ENCODE data around the gene DUSP9.

Gene DUSP9

DNA sequence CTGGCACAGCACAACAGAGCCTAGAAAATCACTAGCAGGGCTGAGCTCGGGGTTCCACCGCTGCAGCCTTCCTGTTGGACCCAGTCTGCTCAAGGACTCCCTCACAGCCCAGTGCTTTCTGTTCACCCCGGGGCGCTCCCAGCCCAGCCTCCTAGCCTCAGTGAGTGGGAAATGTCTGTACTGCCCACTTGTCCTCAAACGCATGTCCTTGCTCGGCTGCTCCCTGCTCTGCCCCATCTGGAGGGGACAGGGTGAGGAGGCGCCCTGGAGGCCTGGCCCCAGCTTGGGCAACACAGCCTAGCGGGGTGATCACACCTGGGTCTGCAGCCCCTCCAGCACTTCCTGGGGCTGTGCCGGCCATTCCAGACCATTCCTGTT, 36.2 kb upstream of the DUSP9 start:
- TF ChIP-seq, protein P1, sequence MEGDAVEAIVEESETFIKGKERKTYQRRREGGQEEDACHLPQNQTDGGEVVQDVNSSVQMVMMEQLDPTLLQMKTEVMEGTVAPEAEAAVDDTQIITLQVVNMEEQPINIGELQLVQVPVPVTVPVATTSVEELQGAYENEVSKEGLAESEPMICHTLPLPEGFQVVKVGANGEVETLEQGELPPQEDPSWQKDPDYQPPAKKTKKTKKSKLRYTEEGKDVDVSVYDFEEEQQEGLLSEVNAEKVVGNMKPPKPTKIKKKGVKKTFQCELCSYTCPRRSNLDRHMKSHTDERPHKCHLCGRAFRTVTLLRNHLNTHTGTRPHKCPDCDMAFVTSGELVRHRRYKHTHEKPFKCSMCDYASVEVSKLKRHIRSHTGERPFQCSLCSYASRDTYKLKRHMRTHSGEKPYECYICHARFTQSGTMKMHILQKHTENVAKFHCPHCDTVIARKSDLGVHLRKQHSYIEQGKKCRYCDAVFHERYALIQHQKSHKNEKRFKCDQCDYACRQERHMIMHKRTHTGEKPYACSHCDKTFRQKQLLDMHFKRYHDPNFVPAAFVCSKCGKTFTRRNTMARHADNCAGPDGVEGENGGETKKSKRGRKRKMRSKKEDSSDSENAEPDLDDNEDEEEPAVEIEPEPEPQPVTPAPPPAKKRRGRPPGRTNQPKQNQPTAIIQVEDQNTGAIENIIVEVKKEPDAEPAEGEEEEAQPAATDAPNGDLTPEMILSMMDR (IDR thresholded peaks at IDR 0.05; ENCODE audit: extremely low read depth, missing control alignments), result no peak
- no peak for DNase-seq (ENCODE audit: low spot score)

DNA sequence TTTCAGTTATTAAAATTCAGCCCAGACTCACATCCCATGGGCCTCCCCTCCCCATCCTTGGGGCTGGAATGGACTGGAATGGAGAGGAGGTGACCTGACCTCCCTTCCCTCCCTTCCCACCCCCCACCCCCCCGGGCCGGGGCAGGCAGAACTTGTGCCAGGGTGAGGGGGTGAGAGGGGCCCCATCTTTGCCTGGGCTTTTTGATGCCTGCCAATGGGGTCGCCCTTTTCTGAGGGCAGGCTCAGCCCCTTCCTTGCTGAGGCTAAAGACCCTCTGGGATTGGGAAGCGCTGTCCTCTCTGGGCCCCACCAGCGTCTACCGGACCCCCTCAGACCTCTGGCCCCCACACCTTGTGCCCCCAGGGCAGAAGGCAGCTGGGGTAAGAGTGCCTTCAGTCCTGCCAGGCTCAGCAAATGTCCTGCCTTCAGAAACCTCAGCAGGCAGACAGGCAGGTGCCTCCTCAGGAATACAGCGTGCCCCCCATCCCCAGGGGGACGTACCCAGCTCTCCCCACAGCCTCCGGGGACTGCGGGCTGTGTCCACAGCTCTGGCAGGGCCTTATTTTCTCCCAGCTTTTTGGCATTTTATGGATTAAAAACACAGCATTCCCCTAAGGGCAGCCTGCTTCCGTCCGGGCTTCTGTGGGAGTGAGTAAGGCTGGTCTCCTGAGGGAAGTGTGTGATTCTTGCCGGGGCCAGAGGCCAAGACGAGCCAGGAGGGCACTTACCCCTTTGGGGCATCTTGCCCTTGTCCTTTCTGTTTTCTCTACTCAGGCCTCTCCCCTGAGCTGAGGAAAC, 35.5 kb upstream of the DUSP9 start:
- TF ChIP-seq, protein P1 (IDR thresholded peaks at IDR 0.05; ENCODE audit: extremely low read depth, missing control alignments), result no peak
- no peak for DNase-seq (ENCODE audit: low spot score)

DNA sequence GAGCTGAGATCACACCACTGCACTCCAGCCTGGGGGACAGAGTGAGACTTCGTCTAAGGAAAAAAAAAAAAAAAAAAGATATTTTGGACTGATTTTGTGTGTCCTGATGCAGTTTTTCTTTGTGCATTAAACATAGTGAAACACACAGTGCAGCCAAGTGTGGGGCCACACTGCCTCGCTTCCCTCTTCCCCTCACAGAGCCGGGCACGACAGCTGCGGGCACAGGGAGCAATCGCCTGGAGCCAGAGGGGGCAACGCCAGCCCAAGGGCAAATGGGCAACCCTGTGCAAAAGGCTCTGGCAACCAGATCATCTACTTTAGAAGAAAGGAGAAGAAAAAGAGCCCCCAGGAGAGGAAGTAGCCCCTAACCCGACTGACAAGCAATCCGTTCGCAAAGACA, 34.6 kb upstream of the DUSP9 start:
- no peak for DNase-seq (ENCODE audit: low spot score)
- TF ChIP-seq, protein P1 (IDR thresholded peaks at IDR 0.05; ENCODE audit: extremely low read depth, missing control alignments), result no peak

DNA sequence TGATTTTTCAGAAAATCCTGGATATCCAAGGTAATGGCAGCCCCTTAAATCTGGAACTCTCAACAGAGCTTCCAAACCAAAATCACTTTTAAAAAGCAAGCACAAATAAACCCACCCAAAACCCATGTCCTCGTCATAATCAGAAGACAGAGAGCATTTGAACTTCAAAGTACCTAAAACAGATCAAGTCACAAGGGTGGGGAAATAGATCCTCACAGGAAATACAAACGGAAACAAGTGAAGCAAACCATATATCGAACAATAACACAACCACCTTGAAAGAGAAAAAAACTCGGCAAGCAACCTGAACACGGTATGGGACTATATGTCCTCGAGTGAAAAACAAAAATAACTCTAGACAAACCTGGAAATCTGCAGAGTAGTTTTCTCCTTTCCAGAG, 32.2 kb upstream of the DUSP9 start:
- DNase-seq (ENCODE audit: low spot score), result no peak
- TF ChIP-seq, protein P1 (IDR thresholded peaks at IDR 0.05; ENCODE audit: extremely low read depth, missing control alignments), result no peak

DNA sequence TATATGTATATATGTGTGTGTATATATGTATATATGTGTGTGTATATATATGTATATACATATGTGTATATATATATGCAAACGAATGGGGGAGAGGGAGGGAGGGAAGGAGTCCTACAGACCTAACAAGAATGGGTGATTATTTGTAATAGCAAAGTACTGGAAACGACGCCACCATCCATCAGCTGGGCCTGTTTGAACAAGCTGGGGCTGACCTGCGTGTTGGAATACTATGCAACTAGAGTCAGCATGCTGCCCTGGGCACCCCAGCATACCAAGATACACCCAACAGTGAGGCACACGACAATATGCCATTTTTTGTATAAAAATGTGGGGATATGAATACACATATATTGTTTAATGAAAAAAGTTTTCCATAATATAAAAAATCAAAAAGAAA, 26.4 kb upstream of the DUSP9 start:
- TF ChIP-seq, protein P1 (IDR thresholded peaks at IDR 0.05; ENCODE audit: extremely low read depth, missing control alignments), result no peak
- DNase-seq (ENCODE audit: low spot score), result no peak

DNA sequence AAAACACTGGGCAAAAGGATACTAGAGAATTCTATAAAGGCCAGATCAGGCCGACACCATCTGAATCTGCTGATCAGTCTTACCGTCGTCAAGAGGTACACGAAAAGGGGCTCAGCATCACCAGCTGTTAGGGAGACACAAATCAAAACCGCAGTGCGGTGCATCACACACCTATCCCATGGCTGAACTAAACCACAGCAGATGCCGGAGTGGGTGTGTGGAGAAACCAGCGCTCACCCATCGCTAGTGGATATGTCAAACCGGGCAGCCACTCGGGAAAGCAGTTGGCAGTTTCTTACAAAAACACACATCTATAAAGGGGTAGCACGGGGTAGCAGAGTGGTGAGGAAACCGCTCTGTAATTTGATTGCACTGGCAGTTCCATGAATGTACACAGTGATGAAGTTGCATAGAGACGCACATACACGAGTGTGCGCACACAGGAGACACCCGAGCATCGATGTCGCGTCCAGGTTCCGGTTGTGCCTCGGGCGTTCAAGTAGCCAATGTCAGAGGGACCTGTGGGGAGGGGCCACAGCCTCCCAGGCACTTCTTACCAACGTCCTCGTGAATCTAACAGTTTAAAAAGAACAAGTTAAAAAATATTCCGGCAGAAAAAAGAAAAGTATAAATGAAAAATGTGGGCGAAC, 24.9 kb upstream of the DUSP9 start:
- TF ChIP-seq, protein P1 (IDR thresholded peaks at IDR 0.05; ENCODE audit: extremely low read depth, missing control alignments), result no peak
- no peak for DNase-seq (ENCODE audit: low spot score)

DNA sequence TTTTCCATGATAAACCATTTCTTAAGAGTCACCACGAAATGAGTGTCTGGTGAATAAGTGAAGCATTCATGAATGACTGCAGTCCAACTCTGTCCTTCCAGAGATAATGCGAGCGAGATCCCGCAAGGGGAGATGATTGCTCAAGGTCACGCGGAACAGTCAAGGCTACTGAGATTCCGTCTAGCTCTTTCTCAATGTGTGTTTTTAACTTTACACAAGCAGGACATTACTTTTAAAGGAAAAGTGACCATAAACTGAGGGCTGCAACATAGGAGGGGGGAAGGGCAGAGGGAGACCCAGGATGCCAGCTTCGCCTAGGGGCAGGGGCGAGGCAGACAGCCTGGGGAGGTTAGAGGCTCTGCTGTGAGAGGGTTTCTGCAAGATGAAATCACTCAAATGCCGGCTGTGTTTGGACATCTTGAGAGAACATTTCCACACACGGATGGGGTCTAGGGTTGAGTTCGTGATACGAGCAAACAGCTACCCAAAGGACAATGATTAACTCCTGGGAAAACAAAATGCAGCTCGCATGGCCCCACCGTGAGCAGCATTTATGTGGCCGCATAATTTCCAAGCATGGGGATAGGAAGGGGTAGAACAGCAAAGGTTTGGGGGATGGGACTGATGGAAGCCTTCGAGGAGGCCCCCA, 24.2 kb upstream of the DUSP9 start:
- DNase-seq (ENCODE audit: low spot score), result no peak
- TF ChIP-seq, protein P1 (IDR thresholded peaks at IDR 0.05; ENCODE audit: extremely low read depth, missing control alignments), result no peak
